HCT116 (cell line): ENCODE measurements around the gene TTLL9. TPM values are rescaled to one million over a fixed set of nuclear protein-coding genes. Genes with fewer than 3 reads are reported as not detected.

Experiments used
- ATAC-seq: fragments of 200-7000 bp; cut with Tn5 transposase; 2 replicates; pipeline ENCODE4 v1.9.1; 2020; ENCODE audit warnings: mild to moderate bottlenecking, moderate library complexity
- BruUV-seq: library from RNA; stranded (reverse); fragments of 400-500 nt; replicated peaks from 2 replicates; lab custom pipeline; 2021; lab: Mats Ljungman, UMichigan
- CTCF ChIA-PET: fragments of 300-600 bp; sonication (Branson Sonifier 250); formaldehyde crosslinking; loops from one replicate; lab custom pipeline; 2021; ENCODE audit warnings: antibody characterized with exemption; lab: Charles Lee
- POLR2A ChIA-PET: fragments of 300-600, 350-600 bp; sonication (Branson Sonifier 250); formaldehyde crosslinking; loops from one replicate; lab custom pipeline; 2021; ENCODE audit warnings: antibody characterized with exemption; lab: Charles Lee
- RAD21 ChIA-PET, 2 experiments: fragments of 300-600 bp; sonication (Branson Sonifier 250); formaldehyde crosslinking; loops; one replicate each; lab custom pipeline; 2023; ENCODE audit warnings: low total read pairs in 2 of 2; ENCODE audit not compliant: uncharacterized antibody in 2 of 2, unreplicated experiment in 2 of 2, low non-redundant PET in 1 of 2; lab: Charles Lee
- DNase-seq: peaks from one replicate; pipeline ENCODE4 v3.0.0-alpha.2; 2010; ENCODE audit warnings: low read depth, low spot score
- H2AFZ ChIP-seq: fragments of 200-600 bp; shearing (Covaris generic), sonication (generic); 2 replicates; pipeline ENCODE4 v1.6.1; 2017; ENCODE audit warnings: low read depth, mixed run types, mixed read lengths, antibody characterized with exemption, low read length; ENCODE audit not compliant: poor library complexity, severe bottlenecking
- H3K27ac ChIP-seq: 2 replicates; pipeline ENCODE4 v1.5.1; 2012; ENCODE audit warnings: low read depth, low read length
- H3K27me3 ChIP-seq: fragments of 200-600 bp; sonication (generic); 2 replicates; pipeline ENCODE4 v1.6.1; 2016; ENCODE audit warnings: mixed run types, low read length, mixed read lengths; ENCODE audit not compliant: insufficient read depth
- H3K36me3 ChIP-seq, 2 experiments: fragments of 200-500 bp in 1 of 2; fragments of 200-600 bp in 1 of 2; sonication (Bioruptor generic) in 1 of 2; sonication (generic) in 1 of 2; 2 replicates each; pipeline versions ENCODE4 v1.5.1 to v1.6.1; 2014 to 2016; ENCODE audit warnings: low read length in 2 of 2, inconsistent platforms in 1 of 2, mixed read lengths in 1 of 2, mixed run types in 1 of 2; ENCODE audit not compliant: insufficient read depth in 2 of 2, control insufficient read depth in 1 of 2
- H3K4me1 ChIP-seq, 2 experiments: fragments of 200-600 bp in 1 of 2; sonication (generic) in 1 of 2; 2 replicates each; pipeline versions ENCODE4 v1.5.1 to v1.6.1; 2012 to 2017; ENCODE audit warnings: low read length in 2 of 2, inconsistent platforms in 1 of 2, mild to moderate bottlenecking in 1 of 2, mixed read lengths in 1 of 2, mixed run types in 1 of 2, moderate library complexity in 1 of 2; ENCODE audit not compliant: insufficient read depth in 2 of 2, control insufficient read depth in 1 of 2
- H3K4me2 ChIP-seq: fragments of 200-600 bp; sonication (generic); 2 replicates; pipeline ENCODE4 v1.6.1; 2017; ENCODE audit warnings: mixed run types, low read length, mixed read lengths
- H3K4me3 ChIP-seq, 2 experiments: fragments of 200-600 bp in 1 of 2; sonication (generic) in 1 of 2; replicated peaks in 1 of 2; 2 replicates each; pipeline ENCODE4 v1.5.1; 2011 to 2016; ENCODE audit warnings: low read length in 2 of 2, control low read depth in 1 of 2, low read depth in 1 of 2, mild to moderate bottlenecking in 1 of 2, mixed read lengths in 1 of 2, mixed run types in 1 of 2
- H3K79me2 ChIP-seq: fragments of 200-600 bp; sonication (generic); 2 replicates; pipeline ENCODE4 v1.6.1; 2017; ENCODE audit warnings: mild to moderate bottlenecking, mixed run types, low read length, moderate library complexity, mixed read lengths; ENCODE audit not compliant: insufficient read depth
- H3K9ac ChIP-seq: fragments of 200-600 bp; sonication (generic); 2 replicates; pipeline ENCODE4 v1.6.1; 2016; ENCODE audit warnings: low read length, mixed read lengths
- H3K9me2 ChIP-seq: fragments of 200-600 bp; sonication (generic), shearing (Covaris generic); 2 replicates; pipeline ENCODE4 v1.6.1; 2017; ENCODE audit warnings: mixed run types, mild to moderate bottlenecking, moderate library complexity; ENCODE audit not compliant: insufficient read depth
- H3K9me3 ChIP-seq, 2 experiments: fragments of 200-500 bp in 1 of 2; fragments of 200-600 bp in 1 of 2; sonication (Bioruptor generic) in 1 of 2; sonication (generic) in 1 of 2; 2 replicates each; pipeline ENCODE4 v1.6.1; 2014 to 2017; ENCODE audit warnings: low read length in 2 of 2, mixed read lengths in 2 of 2, inconsistent platforms in 1 of 2, low read depth in 1 of 2, mild to moderate bottlenecking in 1 of 2, mixed run types in 1 of 2, moderate library complexity in 1 of 2; ENCODE audit not compliant: control insufficient read depth in 1 of 2, insufficient read depth in 1 of 2
- H4K20me1 ChIP-seq: fragments of 200-600 bp; sonication (generic), shearing (Covaris generic); 2 replicates; pipeline ENCODE4 v1.6.1; 2017; ENCODE audit warnings: mixed run types, mild to moderate bottlenecking, moderate library complexity; ENCODE audit not compliant: insufficient read depth
- ATF3 ChIP-seq: IDR thresholded peaks from 2 replicates; pipeline ENCODE4 v1.6.1; 2012
- CEBPB ChIP-seq: IDR thresholded peaks from 2 replicates; pipeline ENCODE4 v1.6.1; 2012; ENCODE audit warnings: low read depth
- EGR1 ChIP-seq: IDR thresholded peaks from 2 replicates; pipeline ENCODE4 v1.6.1; 2012; ENCODE audit warnings: low read depth
- ELF1 ChIP-seq: IDR thresholded peaks from 2 replicates; pipeline ENCODE4 v1.6.1; 2012; ENCODE audit warnings: low read depth, borderline replicate concordance
- EZH2 ChIP-seq: fragments of 200-600 bp; sonication (generic); IDR thresholded peaks from 2 replicates; pipeline ENCODE4 v1.6.1; 2017; ENCODE audit warnings: antibody characterized with exemption, mixed run types
- EZH2phosphoT487 ChIP-seq: fragments of 200-600 bp; IDR thresholded peaks from 2 replicates; pipeline ENCODE4 v1.6.1; 2018; ENCODE audit warnings: antibody characterized with exemption, borderline replicate concordance
- FOSL1 ChIP-seq: IDR thresholded peaks from 2 replicates; pipeline ENCODE4 v1.6.1; 2012; ENCODE audit warnings: low read depth
- JUND ChIP-seq: IDR thresholded peaks from 2 replicates; pipeline ENCODE4 v1.6.1; 2012
- MAX ChIP-seq: IDR thresholded peaks from 2 replicates; pipeline ENCODE4 v1.6.1; 2012
- RAD21 ChIP-seq: IDR thresholded peaks from 2 replicates; pipeline ENCODE4 v1.6.1; 2012; ENCODE audit warnings: low read depth, mild to moderate bottlenecking
- SIN3A ChIP-seq: IDR thresholded peaks from 2 replicates; pipeline ENCODE4 v1.6.1; 2012; ENCODE audit warnings: low read depth
- SRF ChIP-seq: IDR thresholded peaks from 2 replicates; pipeline ENCODE4 v1.6.1; 2012; ENCODE audit warnings: low read depth
- TCF7L2 ChIP-seq: IDR thresholded peaks from 2 replicates; pipeline ENCODE4 v1.7.0; 2011; ENCODE audit warnings: borderline replicate concordance, inconsistent platforms; ENCODE audit not compliant: insufficient read depth, insufficient read length; ENCODE audit errors: extremely low read depth
- YY1 ChIP-seq: IDR thresholded peaks from 2 replicates; pipeline ENCODE4 v1.6.1; 2011; ENCODE audit warnings: low read length, low read depth, moderate library complexity, mild to moderate bottlenecking; ENCODE audit not compliant: insufficient replicate concordance; ENCODE audit errors: extremely low read depth
- ZBTB33 ChIP-seq: IDR thresholded peaks from 2 replicates; pipeline ENCODE4 v1.6.1; 2011; ENCODE audit warnings: mild to moderate bottlenecking, low read length, moderate library complexity; ENCODE audit not compliant: insufficient replicate concordance; ENCODE audit errors: extremely low read depth
- ZFX ChIP-seq: fragments of 450-650 bp; IDR thresholded peaks from 2 replicates; pipeline ENCODE4 v1.6.1; 2017
- intact Hi-C: fragments of 100-400 bp; cut with micrococcal nuclease; formaldehyde crosslinking; loops from 2 replicates; pipeline ENCODE4 v1.10.0; 2022
- total RNA-seq: library from RNA; stranded (reverse); gene quantifications from one replicate; pipeline ENCODE4 v1.2.1, GENCODE V29; 2021; ENCODE audit not compliant: unreplicated experiment

TTLL9 gene
- total RNA-seq, 1 experiment from 2014 or later, result not detected

GRCh38 chr20:31894980-31895675, 24.7 kb downstream of the TTLL9 start:
- intact Hi-C loops, result no loop called here
- no peak overlapping the region for H3K9ac ChIP-seq
- BruUV-seq, result no TSS peak
- H3K79me2 ChIP-seq, result no peaks in the 10 kb centered on the region
- ATAC-seq (peak; percentile 49; the same call in 1 of the 2 replicates), DNase-seq (no peak)
- ChIA-PET CTCF (interaction anchor here (1.5 kb wide), 1 partner anchor 42 kb away, joined by 4 read pairs; no protein-coding TSS in a partner anchor), POLR2A (no interaction called here), RAD21 (no interaction called here)
- no peaks in the 10 kb centered on the region for H3K36me3 ChIP-seq
- no peaks in the 10 kb centered on the region for H3K27me3 ChIP-seq
- no peaks in the 10 kb centered on the region for H3K4me1 ChIP-seq
- H3K27ac ChIP-seq, result no peak overlapping the region
- H3K4me2 ChIP-seq, result no peak overlapping the region
- H2AFZ ChIP-seq, result peak overlapping the region; percentile 86
- no peak overlapping the region for H3K4me3 ChIP-seq
- no peaks in the 10 kb centered on the region for H3K9me2 ChIP-seq
- no peaks in the 10 kb centered on the region for H3K9me3 ChIP-seq
- no peak for TF ChIP-seq ELF1
- no peak for TF ChIP-seq RAD21
- no peak for TF ChIP-seq EZH2
- TF ChIP-seq CEBPB, result no peak
- TF ChIP-seq TCF7L2, result no peak
- no peak for TF ChIP-seq YY1
- no peak for TF ChIP-seq JUND
- TF ChIP-seq SIN3A, result no peak
- TF ChIP-seq ZFX, result no peak
- TF ChIP-seq EZH2phosphoT487, result no peak
- no peak for TF ChIP-seq MAX
- no peak for TF ChIP-seq ZBTB33
- no peak for TF ChIP-seq FOSL1
- TF ChIP-seq EGR1, result no peak
- no peak for TF ChIP-seq SRF
- TF ChIP-seq ATF3, result no peak
- H4K20me1 ChIP-seq, result no peaks in the 10 kb centered on the region
